HFFc6 (cell line): ENCODE measurements around the gene PLD2. TPM values are rescaled to one million over a fixed set of nuclear protein-coding genes. Genes with fewer than 3 reads are reported as not detected.
A peak's percentile ranks its signal among the peaks of the same experiment; 100 is the strongest.

Experiments
- DNase-seq: peaks from one replicate; pipeline ENCODE4 v3.0.0-alpha.2; 2018
- H3K27ac Mint-ChIP-seq: 2 replicates; pipeline ENCODE4 v1.8.0; 2020; ENCODE audit warnings: mild to moderate bottlenecking, mixed read lengths
- H3K27me3 Mint-ChIP-seq: 2 replicates; pipeline ENCODE4 v1.8.0; 2021; ENCODE audit warnings: mild to moderate bottlenecking, moderate library complexity, mixed read lengths; ENCODE audit not compliant: insufficient read depth
- H3K36me3 Mint-ChIP-seq: 2 replicates; pipeline ENCODE4 v1.8.0; 2021; ENCODE audit warnings: low read depth, mixed read lengths
- H3K4me1 Mint-ChIP-seq: 2 replicates; pipeline ENCODE4 v1.8.0; 2020; ENCODE audit warnings: low read depth, mixed read lengths
- H3K4me3 Mint-ChIP-seq: 2 replicates; pipeline ENCODE4 v1.8.0; 2020; ENCODE audit warnings: mild to moderate bottlenecking, moderate library complexity, mixed read lengths
- H3K9me3 Mint-ChIP-seq: 2 replicates; pipeline ENCODE4 v1.8.0; 2020; ENCODE audit warnings: mild to moderate bottlenecking, mixed read lengths
- total RNA-seq, 6 experiments: library from RNA; stranded (reverse); fragmentation: NEBNext Ultra II Directional; extraction: Animal tissue kit (Norgen Biotek cat#: 25700); gene quantifications; 2 replicates in 1 of 6; 3 replicates in 5 of 6; pipeline ENCODE4 v1.2.3, GENCODE V29; 2021
- TF ChIP-seq, protein P1 (sequence below): fragments of 200-600 bp; sonication (generic); IDR thresholded peaks from 2 replicates; pipeline ENCODE4 v1.5.0; 2021; ENCODE audit warnings: antibody characterized with exemption, mild to moderate bottlenecking

Gene PLD2
- total RNA-seq, 6 experiments from 2014 or later = 14.9 to 21.8 (median 19.4) TPM

DNA sequence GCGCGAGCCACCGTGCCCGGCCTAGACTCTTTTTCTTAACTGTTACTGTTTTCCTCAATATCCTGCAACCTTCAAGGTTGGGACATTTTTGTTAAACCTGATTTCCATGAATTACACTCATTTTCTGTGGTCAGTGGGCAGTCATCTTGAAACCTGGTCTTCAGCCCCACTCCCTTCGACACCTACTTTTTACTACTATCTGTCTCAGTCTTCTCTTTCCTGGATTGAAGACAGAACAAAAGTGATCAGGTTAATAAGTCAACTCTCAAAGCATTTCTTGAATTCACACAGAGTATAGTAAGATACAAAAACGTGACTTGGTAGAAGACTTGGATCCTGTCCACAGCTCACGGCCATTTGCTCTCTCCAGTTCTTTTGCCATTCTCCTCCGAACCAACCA, 32.3 kb downstream of the PLD2 start:
- Mint-ChIP-seq H3K4me3 (no peak overlapping the region), H3K4me1 (peaks cover 42% of the 10 kb centered on the region), H3K9me3 (no peaks in the 10 kb centered on the region), H3K36me3 (no peaks in the 10 kb centered on the region), H3K27me3 (no peaks in the 10 kb centered on the region), H3K27ac (no peak overlapping the region)
- TF ChIP-seq, protein P1, sequence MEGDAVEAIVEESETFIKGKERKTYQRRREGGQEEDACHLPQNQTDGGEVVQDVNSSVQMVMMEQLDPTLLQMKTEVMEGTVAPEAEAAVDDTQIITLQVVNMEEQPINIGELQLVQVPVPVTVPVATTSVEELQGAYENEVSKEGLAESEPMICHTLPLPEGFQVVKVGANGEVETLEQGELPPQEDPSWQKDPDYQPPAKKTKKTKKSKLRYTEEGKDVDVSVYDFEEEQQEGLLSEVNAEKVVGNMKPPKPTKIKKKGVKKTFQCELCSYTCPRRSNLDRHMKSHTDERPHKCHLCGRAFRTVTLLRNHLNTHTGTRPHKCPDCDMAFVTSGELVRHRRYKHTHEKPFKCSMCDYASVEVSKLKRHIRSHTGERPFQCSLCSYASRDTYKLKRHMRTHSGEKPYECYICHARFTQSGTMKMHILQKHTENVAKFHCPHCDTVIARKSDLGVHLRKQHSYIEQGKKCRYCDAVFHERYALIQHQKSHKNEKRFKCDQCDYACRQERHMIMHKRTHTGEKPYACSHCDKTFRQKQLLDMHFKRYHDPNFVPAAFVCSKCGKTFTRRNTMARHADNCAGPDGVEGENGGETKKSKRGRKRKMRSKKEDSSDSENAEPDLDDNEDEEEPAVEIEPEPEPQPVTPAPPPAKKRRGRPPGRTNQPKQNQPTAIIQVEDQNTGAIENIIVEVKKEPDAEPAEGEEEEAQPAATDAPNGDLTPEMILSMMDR = no peak
- DNase-seq = no peak

DNA sequence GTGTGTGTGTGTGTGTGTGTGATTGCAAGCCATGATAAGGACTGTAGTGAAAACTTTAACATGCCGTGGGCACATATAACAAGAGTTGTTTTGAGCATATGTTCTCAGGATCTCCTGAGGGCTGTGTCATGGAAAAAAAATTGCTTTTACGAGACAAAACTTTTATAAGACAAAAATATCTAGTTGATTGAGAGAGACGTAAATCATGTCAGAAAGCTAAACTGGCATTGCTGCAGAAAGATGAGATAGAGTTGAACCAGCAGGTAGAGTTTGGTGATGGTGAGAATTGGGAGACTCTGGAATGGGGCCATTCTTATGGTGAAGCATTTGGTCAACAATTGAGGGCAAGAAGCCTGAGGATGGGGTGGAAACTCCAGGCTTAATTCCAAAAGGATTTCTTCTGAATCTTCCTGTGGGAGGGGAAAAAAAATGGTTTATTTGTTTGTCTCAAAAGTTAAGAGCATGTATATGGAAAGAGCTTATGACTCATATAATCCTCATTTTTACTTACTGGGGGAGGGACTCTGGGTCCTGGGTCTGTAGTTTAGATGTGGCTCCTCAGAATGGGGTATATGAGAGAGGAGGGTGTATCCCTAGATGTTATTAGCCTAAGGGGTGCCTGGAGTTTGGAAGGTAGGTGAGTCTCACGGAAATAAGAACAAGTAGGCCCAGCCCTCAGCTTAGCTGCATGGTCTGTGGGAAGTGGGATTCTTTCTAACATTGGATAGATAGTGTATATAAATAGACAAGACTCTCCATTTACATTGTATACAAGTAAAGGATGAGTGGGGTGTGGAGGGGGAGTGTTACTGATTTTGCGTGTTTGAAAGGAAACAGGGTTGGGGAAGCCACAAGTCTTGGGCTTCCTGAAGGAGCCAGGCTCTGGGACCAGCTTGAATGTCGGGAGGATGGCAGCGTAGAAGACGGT, 33.3 kb downstream of the PLD2 start:
- peak overlapping the region; percentile 9; the same call in 1 of the 2 replicates for H3K27ac Mint-ChIP-seq
- peak; percentile 4 for DNase-seq
- no peaks in the 10 kb centered on the region for H3K27me3 Mint-ChIP-seq
- TF ChIP-seq, protein P1 = no peak
- H3K4me1 Mint-ChIP-seq = peaks cover 32% of the 10 kb centered on the region
- H3K36me3 Mint-ChIP-seq = peaks cover 4% of the 10 kb centered on the region; the same call in 1 of the 2 replicates
- no peak overlapping the region for H3K4me3 Mint-ChIP-seq
- no peaks in the 10 kb centered on the region for H3K9me3 Mint-ChIP-seq

DNA sequence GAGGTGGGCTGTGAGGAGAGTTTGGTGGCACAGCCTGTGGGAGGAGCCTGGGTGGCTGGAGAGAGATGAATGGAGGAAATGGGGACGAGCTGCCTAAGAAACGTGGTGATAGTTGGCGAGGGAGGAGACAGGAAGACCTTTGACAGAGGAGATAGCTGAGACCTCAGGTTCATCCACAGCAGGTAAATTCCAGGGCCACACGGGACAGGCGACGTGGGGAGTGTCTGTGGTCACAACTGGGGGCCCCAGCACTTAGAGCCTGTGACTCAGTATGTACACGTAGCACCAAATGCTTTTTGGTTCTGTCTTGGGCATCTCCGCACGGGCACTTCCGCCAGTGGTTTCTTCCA, 33.9 kb downstream of the PLD2 start:
- TF ChIP-seq, protein P1 = no peak
- peaks cover 5% of the 10 kb centered on the region; the same call in 1 of the 2 replicates for H3K36me3 Mint-ChIP-seq
- H3K4me3 Mint-ChIP-seq = no peak overlapping the region
- no peaks in the 10 kb centered on the region for H3K9me3 Mint-ChIP-seq
- no peaks in the 10 kb centered on the region; the same call in 1 of the 2 replicates for H3K27me3 Mint-ChIP-seq
- no peak overlapping the region for H3K27ac Mint-ChIP-seq
- H3K4me1 Mint-ChIP-seq = peaks cover 29% of the 10 kb centered on the region
- no peak for DNase-seq

DNA sequence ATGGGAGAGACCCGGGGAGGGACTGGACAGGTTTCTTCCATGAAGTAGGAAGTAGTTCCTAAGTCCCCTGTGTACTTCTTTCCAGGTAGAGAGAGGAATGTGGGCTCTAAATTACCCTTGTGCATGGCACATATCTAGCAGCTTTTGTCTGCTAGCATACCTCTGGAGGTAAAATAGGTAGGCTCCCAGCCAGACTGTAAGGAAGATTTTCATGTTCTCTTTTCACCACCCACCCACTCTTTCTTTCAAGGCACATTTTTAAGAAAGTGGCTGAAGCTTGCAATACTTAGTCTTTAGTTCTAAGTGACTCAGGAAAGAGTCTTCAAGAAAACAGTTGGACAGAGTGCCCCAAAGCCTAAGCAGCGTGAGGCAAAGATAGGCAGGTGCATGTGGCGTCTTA, 35.4 kb downstream of the PLD2 start:
- Mint-ChIP-seq H3K9me3 (no peaks in the 10 kb centered on the region), H3K27me3 (no peaks in the 10 kb centered on the region; the same call in 1 of the 2 replicates), H3K4me1 (peaks cover 25% of the 10 kb centered on the region), H3K4me3 (no peak overlapping the region), H3K36me3 (peaks cover 5% of the 10 kb centered on the region; the same call in 1 of the 2 replicates), H3K27ac (no peak overlapping the region)
- no peak for DNase-seq
- TF ChIP-seq, protein P1 = no peak

DNA sequence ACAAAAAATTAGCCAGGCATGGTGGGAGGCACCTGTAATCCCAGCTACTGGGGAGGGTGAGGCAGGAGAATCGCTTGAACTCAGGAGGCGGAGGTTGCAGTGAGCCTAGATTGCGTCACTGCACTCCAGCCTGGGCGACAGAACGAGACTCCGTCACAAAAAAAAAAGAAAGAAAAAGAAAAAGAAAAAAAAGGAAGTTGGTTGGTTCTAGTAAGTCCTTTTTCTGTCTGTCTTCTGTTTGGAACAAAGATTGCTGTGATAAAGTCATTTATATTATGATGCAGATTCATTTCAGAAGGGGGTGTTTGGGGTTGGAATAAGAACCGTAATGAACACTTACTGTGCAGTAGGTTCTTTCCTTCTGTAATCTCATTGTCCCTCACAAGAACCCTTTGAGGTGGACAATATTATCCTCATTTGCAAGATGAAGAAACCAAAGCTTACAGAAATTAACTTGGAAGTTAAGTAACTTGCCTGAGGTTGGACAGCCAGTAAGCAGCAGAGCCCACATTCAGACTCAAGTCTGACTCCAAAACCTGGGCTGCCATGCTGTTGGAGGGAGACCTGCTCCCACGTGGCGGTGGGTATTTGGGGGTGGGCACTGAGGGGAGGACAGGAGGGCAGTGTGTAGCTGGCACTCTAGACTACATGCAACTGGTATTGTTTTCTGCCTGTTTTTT, 36.5 kb downstream of the PLD2 start:
- TF ChIP-seq, protein P1 = no peak
- Mint-ChIP-seq H3K27me3 (no peaks in the 10 kb centered on the region; the same call in 1 of the 2 replicates), H3K36me3 (peaks cover 5% of the 10 kb centered on the region; the same call in 1 of the 2 replicates), H3K27ac (no peak overlapping the region), H3K4me3 (no peak overlapping the region), H3K4me1 (peaks cover 20% of the 10 kb centered on the region), H3K9me3 (no peaks in the 10 kb centered on the region)
- DNase-seq = no peak
